HG03469 (cell line): Measurements from ENCODE around the gene STARD8.
"Not testable (repeated sequence)": the region's sequence is repeated elsewhere in the genome, so short reads cannot be mapped to it uniquely, and the experiment has no call there.

Source experiments
- ATAC-seq: cut with Tn5 transposase; IDR thresholded peaks from one replicate; pipeline ENCODE4 v1.9.1; 2021; ENCODE audit warnings: mild to moderate bottlenecking, moderate library complexity, moderate number of reproducible peaks; ENCODE audit not compliant: unreplicated experiment

The STARD8 gene

DNA sequence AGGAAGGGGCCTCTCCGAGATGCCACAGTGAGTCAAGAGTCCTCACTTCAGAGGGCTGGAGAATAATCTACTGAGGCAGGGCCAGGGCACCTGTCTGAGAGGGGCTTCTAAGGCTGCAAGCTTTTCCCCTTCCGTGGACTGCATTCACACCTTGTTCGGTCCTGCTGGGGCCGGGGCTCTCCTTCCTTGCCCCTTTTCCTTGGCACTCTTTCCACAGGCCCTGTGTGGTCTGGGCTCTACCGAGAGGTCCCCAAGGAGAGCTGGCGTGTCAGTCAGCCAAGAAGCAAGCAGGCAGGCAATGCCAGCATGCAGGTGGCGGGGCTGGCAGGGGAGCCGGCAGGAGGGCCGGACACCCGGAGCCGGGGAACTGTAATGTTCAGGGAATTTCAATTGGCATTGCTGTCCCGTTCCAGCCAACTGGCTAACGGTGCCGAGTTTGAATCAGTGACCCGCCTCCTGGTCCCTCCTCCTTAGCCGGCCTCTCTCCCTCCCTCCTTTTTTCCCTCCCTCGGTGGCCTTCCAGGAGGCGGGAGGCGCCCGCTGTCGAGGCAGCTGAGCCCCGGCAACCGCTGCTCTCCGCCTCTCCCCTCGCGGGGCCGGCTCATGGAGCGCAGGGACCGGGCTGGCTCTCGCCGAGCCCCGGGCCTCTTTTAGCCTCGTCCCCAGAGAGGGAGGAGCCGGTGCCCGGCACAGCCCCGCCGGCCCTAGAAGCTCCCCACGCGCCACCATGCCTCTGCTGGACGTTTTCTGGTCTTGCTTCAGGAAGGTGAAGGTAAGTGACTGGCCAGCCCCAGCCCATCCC is at the start of gene STARD8:
STARD8 (plus strand) TSS at position 511 of the 802 bp plus-strand sequence; CDS start at position 728, 217 bp downstream.
- no peak for ATAC-seq

DNA sequence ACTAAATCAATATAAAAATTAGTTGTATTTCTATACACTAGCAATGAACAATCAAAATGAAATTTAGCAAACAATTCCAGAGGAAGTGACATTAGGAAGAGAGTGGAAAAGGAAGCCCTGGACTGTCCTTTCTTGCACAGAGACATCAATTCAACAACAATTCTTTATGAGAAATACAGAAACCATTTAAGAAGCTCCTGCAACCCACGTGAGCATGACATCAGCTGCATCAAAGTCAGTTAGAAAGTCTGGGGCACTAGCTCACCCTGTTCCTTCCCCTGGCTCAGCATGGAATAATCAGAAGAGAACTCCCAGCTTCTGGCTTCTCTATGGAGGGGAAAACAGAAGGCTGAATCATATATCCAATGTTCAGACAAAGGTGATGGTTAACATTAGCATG is 48.6 kb upstream of the STARD8 start:
- no peak for ATAC-seq

- ATAC-seq = no peak
Observed at GRCh38 chrX:68599256-68600152, 48.0 kb upstream of the STARD8 start.

- ATAC-seq = not testable (repeated sequence)
Observed at GRCh38 chrX:68604216-68604615, 43.2 kb upstream of the STARD8 start.

- ATAC-seq = not testable (repeated sequence)
Observed at GRCh38 chrX:68614733-68615132, 32.7 kb upstream of the STARD8 start.

GRCh38 chrX:68627986-68628385 is 19.5 kb upstream of the STARD8 start:
- ATAC-seq = no peak

- not testable (repeated sequence) for ATAC-seq
Observed at GRCh38 chrX:68629936-68630335, 17.5 kb upstream of the STARD8 start.

GRCh38 chrX:68631336-68631735 is 16.1 kb upstream of the STARD8 start:
- no peak for ATAC-seq

- no peak for ATAC-seq
Observed at GRCh38 chrX:68632491-68632890, 15.0 kb upstream of the STARD8 start.

DNA sequence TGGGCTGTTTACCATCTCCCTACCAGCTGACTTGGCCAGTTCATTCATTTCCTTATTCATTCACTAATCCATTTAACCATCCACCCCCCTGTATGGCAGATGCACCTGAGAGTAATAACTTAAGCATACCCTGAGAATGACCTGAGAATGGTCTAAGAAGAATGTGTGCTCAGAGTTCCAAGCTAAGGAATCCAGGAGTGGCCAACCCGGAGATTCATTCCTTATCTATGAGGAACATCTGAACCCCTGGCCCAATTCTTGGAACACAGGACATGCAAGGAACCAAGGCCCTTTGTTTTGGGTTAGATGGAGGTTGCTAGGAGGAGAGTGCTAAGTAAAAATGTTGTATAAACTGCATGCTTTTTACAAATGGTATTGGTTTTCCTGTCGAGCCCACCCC is 13.5 kb upstream of the STARD8 start:
- no peak for ATAC-seq

DNA sequence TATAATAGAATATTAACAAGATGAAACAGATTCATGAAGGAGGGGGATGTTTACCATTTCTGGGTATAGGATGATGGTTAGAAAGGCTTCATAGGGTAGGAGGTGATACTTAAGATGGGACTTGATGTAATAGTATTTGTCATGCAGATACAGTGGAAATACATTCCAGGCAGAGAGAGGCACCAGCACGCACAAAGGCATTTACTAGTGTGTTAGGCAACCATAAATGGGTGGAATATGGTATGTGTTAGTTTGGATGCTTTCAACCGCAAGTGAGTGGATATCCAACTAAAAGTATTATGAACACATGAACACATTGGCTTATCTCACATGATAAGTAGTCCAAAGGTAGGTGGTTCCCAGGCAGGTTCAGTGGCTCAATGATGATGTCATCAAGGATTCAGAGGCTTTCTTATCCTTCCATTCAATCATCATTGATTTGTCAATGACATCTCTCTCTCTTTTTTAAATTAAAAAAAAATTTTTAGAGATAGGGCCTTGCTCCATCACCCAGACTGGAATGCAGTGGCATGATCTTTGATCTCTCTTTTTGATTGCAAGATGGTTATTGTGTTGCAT is 12.7 kb upstream of the STARD8 start:
- ATAC-seq = no peak

- no peak for ATAC-seq
Observed at GRCh38 chrX:68640661-68641060, 6.8 kb upstream of the STARD8 start.

- ATAC-seq = no peak
Observed at GRCh38 chrX:68644861-68645260, 2.6 kb upstream of the STARD8 start.

- no peak for ATAC-seq
Observed at GRCh38 chrX:68646421-68646820, 1.0 kb upstream of the STARD8 start.

DNA sequence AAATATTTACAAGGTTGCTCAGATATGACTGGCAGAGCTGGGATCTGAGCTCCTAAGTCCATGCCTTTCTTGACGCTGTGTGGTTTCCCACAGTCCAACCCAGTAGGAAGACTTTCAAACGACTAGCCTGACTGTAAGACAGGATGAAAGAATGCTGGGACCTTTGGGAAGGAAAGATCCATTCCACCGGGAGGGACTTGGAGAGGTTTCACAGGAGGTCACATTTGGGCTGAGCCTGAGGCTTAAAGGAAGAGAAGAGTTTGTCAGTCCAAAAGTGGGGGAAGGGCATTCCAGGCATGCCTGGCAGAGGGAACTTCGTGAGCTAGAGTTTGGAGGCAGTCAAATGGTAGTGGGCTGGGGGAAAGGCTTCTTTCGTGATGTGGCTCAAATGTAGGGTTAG is 1.5 kb downstream of the STARD8 start:
- no peak for ATAC-seq

DNA sequence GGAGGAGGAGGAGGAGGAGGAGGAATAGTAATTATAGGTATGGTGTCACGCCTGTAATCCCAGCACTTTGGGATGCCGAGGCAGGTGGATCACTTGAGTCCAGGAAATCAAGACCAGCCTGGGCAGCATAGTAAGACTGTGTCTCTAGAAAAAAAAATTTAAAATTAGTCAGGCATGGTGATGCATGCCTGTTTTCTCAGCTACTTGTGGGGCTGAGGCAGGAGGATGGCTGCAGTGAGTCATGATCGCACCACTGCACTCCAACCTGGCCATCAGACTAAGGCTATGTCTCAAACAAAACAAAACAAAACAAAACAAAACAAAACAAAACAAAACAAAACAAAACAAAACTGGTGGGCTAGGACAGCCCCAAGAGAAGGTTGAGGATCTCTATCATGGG is 3.0 kb downstream of the STARD8 start:
- ATAC-seq = no peak

GRCh38 chrX:68651110-68651509 is 3.6 kb downstream of the STARD8 start:
- no peak for ATAC-seq

DNA sequence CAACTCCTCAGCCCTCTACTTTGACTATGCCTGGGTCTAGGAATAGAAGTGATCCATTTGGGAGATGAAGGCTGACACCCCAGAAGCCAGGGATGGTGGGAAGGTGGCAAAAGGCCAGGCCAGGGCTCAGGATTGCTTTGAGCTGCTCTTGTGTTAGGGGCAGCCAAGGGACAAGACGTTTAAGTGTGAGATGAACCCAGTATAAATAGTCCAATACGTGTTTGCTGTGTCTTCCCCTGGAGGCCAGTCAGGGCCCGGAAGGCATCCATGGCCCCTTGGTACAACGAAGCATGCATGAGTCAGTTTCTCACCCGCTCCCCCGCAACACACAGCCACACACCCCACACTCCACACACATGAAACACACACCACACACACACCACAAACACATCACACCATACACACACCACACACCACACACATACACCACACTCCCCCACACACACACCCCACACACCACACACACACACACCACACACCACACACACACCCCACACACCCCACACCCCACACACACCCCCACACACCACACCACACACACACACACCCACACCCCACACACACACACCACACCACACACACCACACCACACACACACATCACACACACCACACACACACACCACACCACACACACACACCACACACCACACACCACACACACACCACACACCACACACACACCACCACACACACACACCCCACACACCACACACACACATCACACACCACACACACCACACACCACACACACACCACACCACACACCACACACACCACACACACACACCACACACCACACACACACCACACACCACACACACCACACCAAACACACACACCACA is 5.1 kb downstream of the STARD8 start:
- ATAC-seq = no peak

GRCh38 chrX:68654693-68655092 is 7.2 kb downstream of the STARD8 start:
- ATAC-seq = no peak

GRCh38 chrX:68656473-68656872 is 9.0 kb downstream of the STARD8 start:
- not testable (repeated sequence) for ATAC-seq

- no peak for ATAC-seq
Observed at GRCh38 chrX:68658530-68658929, 11.1 kb downstream of the STARD8 start.
